NCI-H2196 (cell line): ENCODE results near the gene PRUNE2.
"Not testable (repeated sequence)": the region's sequence is repeated elsewhere in the genome, so short reads cannot be mapped to it uniquely, and the experiment has no call there.

ENCODE experiments used
- DNase-seq: peaks from one replicate; lab custom pipeline; 2025; ENCODE audit not compliant: unreplicated experiment; lab: John Stamatoyannopoulos, UW

The PRUNE2 gene

DNA sequence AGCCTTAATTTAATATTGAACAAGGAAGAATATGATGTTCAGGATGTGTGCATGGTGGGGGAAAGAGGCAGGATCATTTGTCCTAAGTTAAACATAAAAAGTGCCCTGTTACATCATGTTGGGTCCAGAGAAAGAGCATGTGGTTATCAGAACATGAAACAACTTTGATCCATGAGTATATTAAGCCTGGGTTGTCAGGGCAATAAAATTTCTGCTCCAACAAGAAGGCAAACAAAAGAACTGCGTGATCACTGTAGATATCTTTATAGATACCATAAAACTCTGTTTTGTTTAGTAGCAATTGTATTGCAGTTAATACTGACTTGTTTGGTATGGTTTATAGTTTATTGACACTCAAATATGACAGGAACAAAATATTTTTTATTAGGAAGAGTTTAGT lies 106.4 kb downstream of the PRUNE2 start:
- no peak for DNase-seq

DNA sequence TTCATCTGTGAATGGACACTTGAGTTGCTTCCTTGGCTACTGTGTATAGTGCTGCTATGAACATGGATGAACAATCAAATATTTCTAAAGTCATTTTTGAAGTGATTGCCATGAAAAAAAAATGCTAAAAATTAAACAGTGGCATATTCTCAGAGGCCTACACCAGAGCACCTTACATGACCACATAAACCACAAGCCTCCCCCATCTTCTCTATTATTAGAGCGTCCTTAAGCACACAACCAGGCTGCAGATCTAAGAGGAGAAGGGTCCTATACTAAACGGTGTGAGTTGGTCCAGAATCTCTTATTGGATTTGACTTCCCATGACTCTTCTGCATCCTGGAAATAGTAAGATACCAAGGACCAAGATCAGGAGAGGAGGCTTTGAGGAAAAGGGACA lies 107.4 kb downstream of the PRUNE2 start:
- DNase-seq: no peak

DNA sequence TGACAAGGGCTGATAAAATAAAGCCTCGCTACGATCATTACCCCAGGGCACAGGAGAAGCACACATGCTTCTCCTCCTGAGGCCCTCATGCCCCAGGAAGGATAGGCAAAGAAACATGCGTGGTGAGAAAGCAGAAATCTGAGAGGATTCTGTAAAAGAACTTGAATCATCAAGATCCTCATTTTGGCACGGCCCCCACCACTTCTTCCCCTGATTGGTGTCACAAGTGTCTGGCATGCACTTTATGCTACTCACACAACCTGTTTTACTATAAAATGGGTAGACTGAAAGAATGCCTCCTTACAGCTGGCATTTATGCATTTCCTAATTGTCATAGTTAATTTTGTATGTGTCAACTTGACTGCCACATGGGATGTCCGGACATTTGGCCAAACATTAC lies 109.6 kb downstream of the PRUNE2 start:
- DNase-seq: no peak

DNA sequence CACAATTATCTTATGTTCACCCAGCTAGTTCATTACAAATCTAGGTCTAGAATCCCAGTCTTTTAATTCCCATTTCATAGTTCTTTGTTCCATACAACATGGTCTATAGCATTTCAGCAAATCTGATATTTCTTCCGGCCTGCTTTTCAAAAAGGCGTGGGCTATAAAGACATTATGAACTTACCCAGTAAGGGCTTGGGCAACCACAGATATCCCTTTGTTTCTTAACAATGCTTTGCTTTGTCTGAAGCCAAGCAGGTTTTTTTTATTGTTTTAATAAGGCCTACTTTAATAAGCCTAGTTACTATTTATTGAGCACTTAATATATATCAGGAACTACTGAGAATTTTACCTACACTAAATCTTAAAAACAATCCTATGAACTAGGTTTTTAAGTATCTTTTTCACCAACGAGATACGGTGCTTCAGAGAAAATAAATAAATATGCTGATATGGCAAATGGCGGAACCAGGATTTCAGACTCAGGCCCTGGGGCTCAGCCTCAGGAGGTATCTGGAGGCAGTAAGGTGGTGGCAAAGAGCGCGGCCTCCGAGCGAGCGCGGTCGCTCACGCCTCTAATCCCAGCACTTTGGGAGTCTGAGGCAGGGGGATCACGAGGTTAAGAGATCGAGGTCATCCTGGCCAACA lies 112.0 kb downstream of the PRUNE2 start:
- DNase-seq: no peak

DNA sequence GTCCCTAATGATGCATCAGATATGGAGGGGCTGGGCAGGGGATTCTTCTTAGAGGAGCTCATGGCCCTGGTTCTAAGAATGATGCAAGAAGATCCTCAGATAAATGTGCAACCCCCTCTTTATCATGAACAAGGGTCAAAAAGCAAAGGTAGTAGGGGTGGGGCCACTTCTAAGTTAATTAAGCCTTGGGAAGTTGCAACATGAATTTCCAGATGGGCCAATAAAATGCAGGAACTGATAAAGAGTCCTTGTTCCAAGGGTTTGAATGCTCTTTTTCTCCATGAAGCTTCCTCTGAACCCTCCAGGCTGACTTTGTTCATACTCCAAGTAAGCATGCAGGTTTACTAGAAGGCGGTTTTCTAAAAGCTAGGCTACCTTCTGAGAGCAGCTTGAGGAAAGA lies 116.1 kb downstream of the PRUNE2 start:
- no peak for DNase-seq

DNA sequence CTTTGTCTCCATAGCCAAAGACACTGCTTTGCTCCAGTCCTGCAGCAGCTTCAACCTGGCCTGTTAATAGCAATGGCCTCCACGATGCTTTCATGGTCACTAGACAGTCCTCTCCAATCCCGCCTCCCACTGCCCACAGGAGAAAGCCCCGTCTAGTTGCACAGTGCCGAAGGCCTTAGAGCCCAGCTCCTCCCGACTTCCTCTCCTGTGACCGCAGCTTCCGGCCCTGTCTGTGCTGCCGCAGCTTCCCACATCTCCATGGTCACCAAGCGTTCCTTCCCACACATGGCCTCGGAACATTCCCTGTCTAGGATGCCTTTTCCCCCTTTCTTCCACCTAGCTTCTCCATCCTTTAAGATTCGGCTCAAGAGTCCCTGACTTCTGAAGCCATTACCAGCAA lies 118.2 kb downstream of the PRUNE2 start:
- DNase-seq: no peak

DNA sequence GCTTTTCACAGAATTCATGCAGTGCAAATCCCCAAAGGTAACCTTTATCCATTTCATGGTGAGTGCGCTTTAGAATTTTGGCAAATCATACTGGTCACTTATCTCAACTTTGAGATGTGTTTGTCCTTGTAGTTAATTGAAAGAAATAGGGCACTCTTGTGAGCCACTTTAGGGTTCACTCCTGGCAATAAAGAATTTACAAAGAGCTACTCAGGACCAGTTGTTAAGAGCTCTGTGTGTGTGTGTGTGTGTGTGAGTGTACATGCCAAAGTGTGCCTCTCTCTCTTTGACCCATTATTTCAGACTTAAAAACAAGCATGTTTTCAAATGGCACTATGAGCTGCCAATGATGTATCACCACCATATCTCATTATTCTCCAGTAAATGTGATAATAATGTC lies 120.4 kb downstream of the PRUNE2 start:
- DNase-seq: no peak

DNA sequence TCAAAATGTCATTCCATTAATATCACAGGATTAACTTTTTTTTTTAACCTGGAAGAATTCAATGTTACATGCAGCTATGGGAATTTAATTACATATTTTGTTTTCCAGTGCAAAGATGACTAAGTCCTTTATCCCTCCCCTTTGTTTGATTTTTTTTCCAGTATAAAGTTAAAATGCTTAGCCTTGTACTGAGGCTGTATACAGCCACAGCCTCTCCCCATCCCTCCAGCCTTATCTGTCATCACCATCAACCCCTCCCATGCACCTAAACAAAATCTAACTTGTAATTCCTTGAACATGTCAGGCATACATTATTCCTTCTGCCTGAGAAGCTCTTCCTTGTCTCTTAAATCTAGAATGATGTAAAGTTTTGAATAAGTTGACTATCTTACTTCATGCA lies 121.0 kb downstream of the PRUNE2 start:
- no peak for DNase-seq

DNA sequence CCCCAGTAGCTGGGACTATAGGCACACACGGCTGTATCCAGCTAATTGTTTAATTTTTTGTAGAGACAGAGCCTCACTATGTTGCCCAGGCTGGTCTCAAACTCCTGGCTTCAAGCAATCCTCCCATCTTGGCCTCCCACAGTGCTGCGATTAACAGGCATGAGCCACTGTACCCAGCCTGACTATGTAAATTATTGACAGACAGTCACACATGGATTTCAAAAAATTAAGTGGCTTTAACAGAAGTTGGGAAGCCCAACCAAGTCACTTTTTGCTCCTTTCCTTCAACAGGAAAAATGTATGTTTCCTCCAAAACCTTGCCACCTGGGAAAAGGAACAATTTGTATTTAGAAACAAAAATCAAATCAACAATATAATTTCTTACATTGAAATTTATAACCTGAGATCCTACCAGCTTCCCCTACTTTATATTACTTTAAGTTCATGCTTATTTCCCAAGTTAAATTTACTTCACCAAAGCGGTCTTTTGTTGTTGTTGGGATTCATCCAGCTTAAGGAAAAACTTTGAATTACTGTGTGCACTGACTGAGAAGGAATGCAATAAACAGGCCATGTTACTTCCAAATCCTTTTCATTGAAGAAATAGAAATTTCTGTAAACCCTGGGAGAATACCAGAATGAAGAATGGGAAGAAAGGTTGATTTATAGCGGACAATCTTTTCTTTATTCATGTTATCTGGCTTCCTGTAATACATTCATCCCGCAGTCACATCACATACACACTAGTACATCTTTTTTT lies 133.0 kb downstream of the PRUNE2 start:
- no peak for DNase-seq

DNA sequence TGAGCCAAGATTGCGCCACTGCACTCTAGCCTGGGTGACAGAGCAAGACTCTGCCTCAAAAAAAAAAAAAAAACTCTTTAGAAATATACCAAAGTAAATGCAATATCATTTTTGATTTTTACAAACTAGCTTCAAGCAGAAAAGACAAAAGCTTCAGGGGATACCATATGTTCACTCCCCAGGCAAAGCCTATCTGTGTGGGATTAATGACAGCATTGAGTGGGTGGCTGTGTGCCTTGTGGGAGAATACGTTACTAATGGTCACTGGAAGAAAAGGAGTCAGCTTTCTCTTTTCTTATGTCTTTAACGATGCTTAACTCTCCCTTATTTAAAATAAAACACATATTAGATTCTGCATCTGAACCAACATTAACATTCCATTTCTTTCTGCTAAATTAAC lies 139.8 kb downstream of the PRUNE2 start:
- no peak for DNase-seq

DNA sequence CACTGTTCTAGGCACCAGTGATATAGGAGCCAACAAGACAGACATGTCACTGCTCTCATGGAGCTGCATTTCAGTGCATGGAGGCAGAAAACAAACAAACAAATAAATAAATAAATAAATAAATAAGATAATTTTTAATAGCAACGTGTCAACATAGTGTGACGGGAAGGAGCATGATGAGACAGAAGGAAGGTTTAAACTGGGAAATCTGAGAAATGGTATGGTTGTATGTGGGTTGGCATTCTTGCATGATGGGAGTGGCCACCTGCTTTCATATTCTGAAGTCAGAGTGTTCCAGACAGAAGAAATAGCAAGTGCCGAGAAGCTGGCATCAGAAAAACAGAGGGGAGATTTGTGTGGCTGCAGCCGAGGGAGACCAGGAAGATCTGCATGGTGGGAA lies 141.8 kb downstream of the PRUNE2 start, which contains the start of gene PCA3:
TSS of gene PCA3 (plus strand) at position 301 of the 400 bp plus-strand sequence.
- DNase-seq: no peak

DNA sequence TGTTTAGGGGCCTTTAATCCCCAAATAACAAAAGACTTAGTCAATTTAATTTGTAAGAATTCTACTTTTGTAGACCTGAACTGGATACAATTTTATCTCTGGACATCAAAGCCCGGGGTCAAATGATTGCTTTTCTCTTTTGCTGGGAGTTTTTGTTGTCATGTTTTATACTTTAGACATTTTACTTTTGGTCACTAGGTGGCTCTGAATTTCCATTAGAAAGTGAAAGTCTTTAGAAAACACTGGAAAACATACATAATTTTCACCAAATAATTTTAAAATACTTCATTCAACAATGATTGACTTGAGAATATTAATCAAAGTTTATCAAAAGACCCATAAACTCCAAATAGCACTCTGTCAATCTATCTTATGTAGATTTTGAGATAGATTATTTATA lies 144.5 kb downstream of the PRUNE2 start:
- peak; percentile 9 for DNase-seq

DNA sequence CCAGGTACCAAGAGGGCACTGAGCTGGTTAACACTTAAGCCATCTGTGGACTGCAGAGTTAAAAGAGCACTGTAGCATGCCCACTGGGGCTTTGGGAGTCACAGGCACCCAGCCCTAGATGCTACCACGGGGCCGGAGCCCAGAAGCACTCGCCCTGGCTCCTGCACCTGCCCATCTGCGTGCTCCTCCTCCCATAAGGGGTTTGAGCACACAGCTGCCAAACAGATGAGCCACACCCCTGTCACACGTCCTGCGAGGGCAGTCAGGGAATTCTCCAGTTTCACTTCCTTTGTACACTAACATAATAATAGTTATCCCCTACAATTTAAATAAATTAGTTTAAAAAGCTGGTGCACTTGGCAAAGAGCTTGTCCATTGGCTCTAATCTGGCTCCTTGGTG lies 146.2 kb downstream of the PRUNE2 start:
- peak; percentile 12 for DNase-seq

DNA sequence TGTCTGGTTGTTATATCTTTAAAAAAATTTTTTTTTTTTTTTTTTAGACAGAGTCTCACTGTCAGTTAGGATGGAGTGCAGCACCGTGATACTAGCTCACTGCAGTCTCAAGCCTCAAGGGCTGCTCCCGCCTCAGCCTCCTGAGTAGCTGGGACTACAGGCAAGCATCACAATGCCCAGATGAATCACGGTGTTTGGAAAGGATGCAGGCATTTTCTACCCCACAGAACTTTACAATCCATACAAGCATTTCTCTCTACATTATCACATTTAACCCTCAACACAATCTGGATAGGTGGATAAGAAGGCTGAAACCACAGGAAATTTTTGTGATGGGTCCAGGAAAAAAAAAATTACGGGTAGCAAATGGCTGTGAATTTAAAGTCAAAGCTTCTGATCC lies 147.4 kb downstream of the PRUNE2 start:
- DNase-seq: no peak

DNA sequence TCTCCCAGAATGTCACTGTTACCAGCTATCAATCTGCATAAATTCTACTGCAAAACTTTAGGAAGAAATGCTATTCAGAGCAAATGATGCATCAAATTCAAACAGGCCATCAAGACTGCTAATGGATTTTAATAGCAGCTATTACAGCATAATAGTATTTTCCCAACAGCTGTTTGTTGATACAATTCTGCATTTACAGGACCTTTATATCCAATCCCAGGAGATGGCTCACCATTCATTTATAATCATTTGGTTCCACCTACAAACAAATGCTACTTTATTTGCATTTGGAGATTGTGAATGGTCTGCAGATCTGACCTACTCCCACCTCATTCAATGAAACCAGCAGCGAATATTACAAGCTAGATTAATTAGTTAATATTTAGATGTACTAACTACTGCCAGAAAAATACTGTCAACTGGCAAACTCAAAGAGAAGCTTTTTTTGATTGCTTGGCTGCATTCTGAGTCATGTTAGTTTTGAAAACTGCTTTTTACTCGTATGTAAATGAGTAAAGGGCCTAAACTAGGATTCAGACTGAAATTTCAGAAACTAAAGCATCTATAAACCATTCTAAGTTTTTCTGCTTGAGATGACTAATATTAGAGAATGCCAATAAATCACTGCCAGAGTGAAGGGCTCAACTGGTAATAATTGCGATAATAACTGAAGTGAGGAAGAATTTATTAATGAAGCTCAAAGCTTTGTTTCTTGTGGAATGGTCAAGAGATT lies 148.8 kb downstream of the PRUNE2 start:
- no peak for DNase-seq

DNA sequence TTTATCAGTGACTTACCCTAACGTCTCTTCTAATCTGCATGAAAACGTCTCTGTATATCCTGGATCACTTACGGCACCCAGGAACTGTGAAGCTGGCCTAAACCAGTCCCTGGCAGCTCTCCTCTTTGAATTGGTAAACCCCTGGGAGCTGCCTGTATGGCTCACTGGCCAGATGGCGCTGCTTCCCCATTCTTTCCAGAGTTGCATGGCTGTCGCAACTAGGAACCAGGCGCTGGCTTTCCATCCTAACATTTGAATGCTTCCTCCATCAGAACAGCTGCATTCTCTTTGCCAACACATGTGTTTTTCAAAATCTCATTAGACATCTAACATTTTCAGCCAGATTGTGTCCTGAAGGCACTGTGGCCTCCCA lies 149.7 kb downstream of the PRUNE2 start:
- peak; percentile 5 for DNase-seq

DNA sequence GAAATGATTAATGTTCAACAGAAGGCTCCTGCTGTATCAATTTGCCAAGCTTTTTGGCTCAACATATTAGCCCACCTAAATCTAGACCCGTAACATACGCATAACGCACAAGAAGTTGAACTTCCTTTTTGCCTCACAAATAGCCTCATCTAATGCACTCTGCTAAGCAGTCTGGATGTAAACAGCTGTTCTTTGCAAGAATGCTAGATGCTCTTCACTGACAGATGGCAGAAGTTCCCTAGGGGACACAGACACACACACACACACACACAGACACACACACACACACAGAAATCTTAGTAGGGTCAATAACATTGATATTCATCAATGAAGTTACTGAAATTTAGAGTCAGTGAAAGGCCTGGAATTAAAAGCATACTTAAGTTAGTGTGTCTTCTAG lies 154.9 kb downstream of the PRUNE2 start:
- DNase-seq: no peak

DNA sequence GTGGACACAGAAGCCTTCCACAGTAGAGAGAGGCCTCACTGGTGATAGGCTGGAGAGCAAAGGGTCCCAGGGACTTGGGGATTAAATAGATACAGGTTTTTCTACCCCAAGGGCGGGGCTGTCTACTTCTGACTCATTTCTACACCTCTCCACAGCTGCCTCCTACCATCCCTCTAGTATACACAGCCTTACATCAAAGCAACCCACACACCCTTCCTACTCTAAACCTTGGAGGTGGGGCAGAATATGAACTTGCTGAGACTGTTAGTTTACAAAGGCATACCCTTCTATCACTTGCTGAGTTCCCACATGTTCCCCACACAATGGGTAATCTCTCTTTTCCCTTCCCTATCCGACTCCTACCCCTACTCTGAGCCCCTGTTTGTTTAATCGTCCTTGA lies 161.6 kb downstream of the PRUNE2 start:
- DNase-seq: no peak

DNA sequence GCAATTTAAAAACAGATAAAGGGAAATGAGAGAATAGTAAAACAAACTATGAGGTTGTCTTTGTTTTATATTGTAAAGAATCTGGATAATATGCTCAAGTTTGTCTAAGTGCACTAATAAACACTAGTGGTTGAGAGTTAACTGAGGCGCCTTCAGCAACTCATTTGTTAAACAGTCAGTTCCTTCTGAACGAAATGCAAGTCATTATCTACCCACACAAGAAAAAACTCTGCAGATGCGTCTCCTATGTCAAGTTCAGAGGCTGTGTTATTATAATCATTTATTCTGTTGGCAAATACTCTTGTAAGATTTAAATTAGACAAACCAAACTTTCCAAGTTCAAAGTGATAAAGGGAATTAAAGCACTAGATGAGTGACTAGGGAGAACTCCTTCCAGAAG lies 162.0 kb downstream of the PRUNE2 start:
- no peak for DNase-seq

DNA sequence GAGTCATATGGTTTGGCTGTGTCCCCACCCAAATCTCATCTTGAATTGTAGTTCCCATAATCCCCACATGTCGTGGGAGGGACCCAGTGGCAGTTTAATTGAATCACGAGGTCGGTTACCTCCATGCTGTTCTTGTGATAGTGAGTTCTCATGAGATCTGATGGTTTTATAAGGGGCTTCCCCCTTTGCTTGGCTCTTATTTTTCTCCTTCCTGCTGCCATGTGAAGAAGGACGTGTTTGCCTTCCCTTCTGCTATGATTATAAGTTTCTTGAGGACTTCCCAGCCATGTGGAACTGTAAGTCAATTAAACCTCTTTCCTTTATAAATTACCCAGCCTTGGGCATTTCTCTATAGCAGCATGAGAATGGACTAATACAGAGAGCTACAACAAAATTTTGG lies 163.0 kb downstream of the PRUNE2 start:
- DNase-seq: not testable (repeated sequence)

DNA sequence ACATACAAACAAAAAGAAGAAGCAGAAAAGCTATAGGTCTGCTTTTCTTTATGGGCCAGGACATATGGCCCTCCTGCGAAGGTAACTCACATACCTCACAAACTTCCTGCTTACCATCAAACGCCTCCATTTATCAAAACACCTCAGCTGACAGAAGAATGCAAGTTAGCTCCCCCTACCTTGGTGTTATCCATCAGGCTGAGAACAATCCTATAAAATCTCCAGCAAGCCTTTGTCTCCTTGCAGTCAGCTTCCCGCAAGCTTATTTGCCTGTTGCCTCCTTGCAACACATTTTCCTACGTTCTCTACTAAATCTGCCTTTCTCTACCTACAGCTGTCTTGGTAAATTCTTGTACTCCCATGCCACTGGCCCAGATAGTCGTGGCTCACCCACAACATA lies 164.4 kb downstream of the PRUNE2 start:
- DNase-seq: no peak

DNA sequence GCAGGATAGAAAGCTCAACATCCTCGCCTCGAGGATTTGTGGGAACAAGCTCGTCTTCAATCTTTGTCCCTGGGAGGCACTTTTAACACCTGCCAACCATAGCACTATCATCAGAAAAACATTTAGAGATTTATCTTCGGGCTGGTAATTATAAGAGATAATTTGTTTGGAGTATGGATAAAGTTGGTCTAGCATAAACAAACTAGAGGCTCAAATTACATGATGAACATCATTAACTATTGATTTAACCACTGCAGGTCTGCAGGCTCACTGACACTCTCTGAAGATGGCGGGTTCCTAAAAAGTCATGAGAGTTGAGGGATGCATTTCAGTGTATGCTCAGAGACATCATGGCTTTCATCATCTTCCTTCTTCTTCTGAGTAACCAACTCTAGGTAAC lies 167.5 kb downstream of the PRUNE2 start:
- no peak for DNase-seq
